Stimulated activated CD4-positive, alpha-beta T cell treated with anti-CD3 and anti-CD28 coated beads, Interleukin-2, amount 100 ng/mL, for 4 hours (primary cell): ENCODE results near the gene RAB27B.
"Not testable (repeated sequence)": the region's sequence is repeated elsewhere in the genome, so short reads cannot be mapped to it uniquely, and the experiment has no call there.

Source experiments
- DNase-seq: peaks from one replicate; pipeline ENCODE4 v3.0.0-alpha.2; 2020; ENCODE audit warnings: low read depth

RAB27B gene

GRCh38 chr18:54828281-54828881 lies at the start of gene RAB27B:
TSS of gene RAB27B (plus strand) at chr18:54828477. CDS start at chr18:54877586, 49,109 bp downstream.
- peak; percentile 57 for DNase-seq

- no peak for DNase-seq
Measured at GRCh38 chr18:54780285-54780861, 47.9 kb upstream of the RAB27B start.

- no peak for DNase-seq
Measured at GRCh38 chr18:54780970-54781369, 47.3 kb upstream of the RAB27B start.

- no peak for DNase-seq
Measured at GRCh38 chr18:54783139-54783538, 45.1 kb upstream of the RAB27B start.

GRCh38 chr18:54786206-54786605 lies 42.1 kb upstream of the RAB27B start:
- no peak for DNase-seq

- DNase-seq: no peak
Measured at GRCh38 chr18:54787121-54787520, 41.2 kb upstream of the RAB27B start.

GRCh38 chr18:54787616-54788015 lies 40.7 kb upstream of the RAB27B start:
- DNase-seq: no peak

- DNase-seq: no peak
Measured at GRCh38 chr18:54790109-54790508, 38.2 kb upstream of the RAB27B start.

GRCh38 chr18:54791657-54792056 lies 36.6 kb upstream of the RAB27B start:
- no peak for DNase-seq

- no peak for DNase-seq
Measured at GRCh38 chr18:54792079-54792478, 36.2 kb upstream of the RAB27B start.

- no peak for DNase-seq
Measured at GRCh38 chr18:54794823-54795222, 33.5 kb upstream of the RAB27B start.

GRCh38 chr18:54798186-54798585 lies 30.1 kb upstream of the RAB27B start:
- DNase-seq: no peak

GRCh38 chr18:54801374-54801773 lies 26.9 kb upstream of the RAB27B start:
- no peak for DNase-seq

- no peak for DNase-seq
Measured at GRCh38 chr18:54802178-54802577, 26.1 kb upstream of the RAB27B start.

- no peak for DNase-seq
Measured at GRCh38 chr18:54802686-54803395, 25.4 kb upstream of the RAB27B start.

GRCh38 chr18:54805571-54806334 lies 22.5 kb upstream of the RAB27B start:
- DNase-seq: no peak

- no peak for DNase-seq
Measured at GRCh38 chr18:54806526-54806925, 21.8 kb upstream of the RAB27B start.

- no peak for DNase-seq
Measured at GRCh38 chr18:54807303-54807702, 21.0 kb upstream of the RAB27B start.

GRCh38 chr18:54810662-54811061 lies 17.6 kb upstream of the RAB27B start:
- not testable (repeated sequence) for DNase-seq

GRCh38 chr18:54812885-54813284 lies 15.4 kb upstream of the RAB27B start:
- DNase-seq: no peak

- no peak for DNase-seq
Measured at GRCh38 chr18:54813305-54813704, 15.0 kb upstream of the RAB27B start.

- no peak for DNase-seq
Measured at GRCh38 chr18:54813977-54814565, 14.2 kb upstream of the RAB27B start.
